Measurements from ENCODE around the gene SMARCE1. TPM values are rescaled to one million over a fixed set of nuclear protein-coding genes. Genes with fewer than 3 reads are reported as not detected.

The SMARCE1 gene
- total and polyA plus RNA-seq, 9 of the 15 experiments (the other 6 are each of a cell fraction or from before 2014, with no cell fraction given), result 64.1 to 142 (median 114) TPM

DNA sequence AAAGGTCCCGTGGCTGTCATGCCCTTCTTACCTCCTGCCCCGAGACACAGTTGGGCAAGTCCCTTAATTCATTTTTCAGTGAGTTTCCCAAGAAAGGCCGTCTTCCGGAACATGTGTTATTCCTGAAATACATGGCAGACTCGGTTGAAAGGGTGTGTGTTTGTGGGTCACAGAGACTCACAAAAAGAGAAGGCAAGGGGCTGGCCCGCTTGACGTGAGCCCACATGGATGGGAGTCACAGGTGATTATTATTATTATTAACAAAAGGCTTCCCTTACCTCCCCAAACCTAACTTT is 48.2 kb downstream of the SMARCE1 start (continued):
- TF ChIP-seq, protein P1, sequence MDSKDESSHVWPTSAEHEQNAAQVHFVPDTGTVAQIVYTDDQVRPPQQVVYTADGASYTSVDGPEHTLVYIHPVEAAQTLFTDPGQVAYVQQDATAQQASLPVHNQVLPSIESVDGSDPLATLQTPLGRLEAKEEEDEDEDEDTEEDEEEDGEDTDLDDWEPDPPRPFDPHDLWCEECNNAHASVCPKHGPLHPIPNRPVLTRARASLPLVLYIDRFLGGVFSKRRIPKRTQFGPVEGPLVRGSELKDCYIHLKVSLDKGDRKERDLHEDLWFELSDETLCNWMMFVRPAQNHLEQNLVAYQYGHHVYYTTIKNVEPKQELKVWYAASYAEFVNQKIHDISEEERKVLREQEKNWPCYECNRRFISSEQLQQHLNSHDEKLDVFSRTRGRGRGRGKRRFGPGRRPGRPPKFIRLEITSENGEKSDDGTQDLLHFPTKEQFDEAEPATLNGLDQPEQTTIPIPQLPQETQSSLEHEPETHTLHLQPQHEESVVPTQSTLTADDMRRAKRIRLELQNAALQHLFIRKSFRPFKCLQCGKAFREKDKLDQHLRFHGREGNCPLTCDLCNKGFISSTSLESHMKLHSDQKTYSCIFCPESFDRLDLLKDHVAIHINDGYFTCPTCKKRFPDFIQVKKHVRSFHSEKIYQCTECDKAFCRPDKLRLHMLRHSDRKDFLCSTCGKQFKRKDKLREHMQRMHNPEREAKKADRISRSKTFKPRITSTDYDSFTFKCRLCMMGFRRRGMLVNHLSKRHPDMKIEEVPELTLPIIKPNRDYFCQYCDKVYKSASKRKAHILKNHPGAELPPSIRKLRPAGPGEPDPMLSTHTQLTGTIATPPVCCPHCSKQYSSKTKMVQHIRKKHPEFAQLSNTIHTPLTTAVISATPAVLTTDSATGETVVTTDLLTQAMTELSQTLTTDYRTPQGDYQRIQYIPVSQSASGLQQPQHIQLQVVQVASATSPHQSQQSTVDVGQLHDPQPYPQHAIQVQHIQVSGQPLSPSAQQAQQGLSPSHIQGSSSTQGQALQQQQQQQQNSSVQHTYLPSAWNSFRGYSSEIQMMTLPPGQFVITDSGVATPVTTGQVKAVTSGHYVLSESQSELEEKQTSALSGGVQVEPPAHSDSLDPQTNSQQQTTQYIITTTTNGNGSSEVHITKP (IDR thresholded peaks at IDR 0.05; ENCODE audit: partially characterized antibody), result no peak
- TF ChIP-seq MCM5 (IDR thresholded peaks at IDR 0.05; ENCODE audit: low read depth), result no peak
- no peak for TF ChIP-seq HDAC3 (IDR thresholded peaks at IDR 0.05; ENCODE audit: borderline replicate concordance, partially characterized antibody)
- TF ChIP-seq, protein P2, sequence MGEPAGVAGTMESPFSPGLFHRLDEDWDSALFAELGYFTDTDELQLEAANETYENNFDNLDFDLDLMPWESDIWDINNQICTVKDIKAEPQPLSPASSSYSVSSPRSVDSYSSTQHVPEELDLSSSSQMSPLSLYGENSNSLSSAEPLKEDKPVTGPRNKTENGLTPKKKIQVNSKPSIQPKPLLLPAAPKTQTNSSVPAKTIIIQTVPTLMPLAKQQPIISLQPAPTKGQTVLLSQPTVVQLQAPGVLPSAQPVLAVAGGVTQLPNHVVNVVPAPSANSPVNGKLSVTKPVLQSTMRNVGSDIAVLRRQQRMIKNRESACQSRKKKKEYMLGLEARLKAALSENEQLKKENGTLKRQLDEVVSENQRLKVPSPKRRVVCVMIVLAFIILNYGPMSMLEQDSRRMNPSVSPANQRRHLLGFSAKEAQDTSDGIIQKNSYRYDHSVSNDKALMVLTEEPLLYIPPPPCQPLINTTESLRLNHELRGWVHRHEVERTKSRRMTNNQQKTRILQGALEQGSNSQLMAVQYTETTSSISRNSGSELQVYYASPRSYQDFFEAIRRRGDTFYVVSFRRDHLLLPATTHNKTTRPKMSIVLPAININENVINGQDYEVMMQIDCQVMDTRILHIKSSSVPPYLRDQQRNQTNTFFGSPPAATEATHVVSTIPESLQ (CRISPR knock-in tag; IDR thresholded peaks at IDR 0.05), result no peak
- no peak for TF ChIP-seq TCF7 (IDR thresholded peaks at IDR 0.05; ENCODE audit: borderline replicate concordance)
- TF ChIP-seq POLR2G (IDR thresholded peaks at IDR 0.05; ENCODE audit: low read depth, low read length), result no peak
- no peak for TF ChIP-seq HMG20A (CRISPR knock-in tag; conservative IDR thresholded peaks at IDR 0.05)
- no peak for TF ChIP-seq SMARCE1 (IDR thresholded peaks at IDR 0.05)
- no peak for TF ChIP-seq SMAD4 (CRISPR knock-in tag; conservative IDR thresholded peaks at IDR 0.05)
- TF ChIP-seq ATF1 (CRISPR knock-in tag; IDR thresholded peaks at IDR 0.05), result no peak
- no peak for TF ChIP-seq ATF1 (tag; IDR thresholded peaks at IDR 0.05)
- no peak for TF ChIP-seq ZNF766 (CRISPR knock-in tag; conservative IDR thresholded peaks at IDR 0.05)
